WERI-Rb-1 (cell line): ENCODE results near the gene LNP1.
A peak's percentile ranks its signal among the peaks of the same experiment; 100 is the strongest.

Experiments used
- DNase-seq: peaks from one replicate; pipeline ENCODE4 v3.0.0-alpha.2; 2020
- H3K27ac ChIP-seq: fragments of 250-450 bp; sonication (Bioruptor Pico); 2 replicates; pipeline ENCODE4 v1.5.1; 2020; ENCODE audit warnings: mild to moderate bottlenecking, moderate library complexity
- H3K27me3 ChIP-seq: fragments of 250-450 bp; sonication (Bioruptor Pico); 2 replicates; pipeline ENCODE4 v1.5.1; 2021; ENCODE audit warnings: mild to moderate bottlenecking, low read depth, moderate library complexity; ENCODE audit not compliant: insufficient read depth, severe bottlenecking
- H3K36me3 ChIP-seq: fragments of 250-450 bp; sonication (Bioruptor Pico); 2 replicates; pipeline ENCODE4 v1.5.1; 2020; ENCODE audit warnings: mild to moderate bottlenecking, moderate library complexity
- H3K4me3 ChIP-seq: 2 replicates; pipeline ENCODE4 v1.5.1; 2011; ENCODE audit warnings: low read depth, mild to moderate bottlenecking, control low read depth, low read length
- H3K9me3 ChIP-seq: fragments of 250-450 bp; sonication (Bioruptor Pico); 2 replicates; pipeline ENCODE4 v1.5.1; 2021; ENCODE audit warnings: mild to moderate bottlenecking, moderate library complexity; ENCODE audit not compliant: severe bottlenecking
- TF ChIP-seq, protein P1 (sequence below): IDR thresholded peaks from 2 replicates; pipeline ENCODE4 v1.5.1; 2011; ENCODE audit warnings: low read depth, mild to moderate bottlenecking, control low read depth, inconsistent platforms, low read length

The LNP1 gene

DNA sequence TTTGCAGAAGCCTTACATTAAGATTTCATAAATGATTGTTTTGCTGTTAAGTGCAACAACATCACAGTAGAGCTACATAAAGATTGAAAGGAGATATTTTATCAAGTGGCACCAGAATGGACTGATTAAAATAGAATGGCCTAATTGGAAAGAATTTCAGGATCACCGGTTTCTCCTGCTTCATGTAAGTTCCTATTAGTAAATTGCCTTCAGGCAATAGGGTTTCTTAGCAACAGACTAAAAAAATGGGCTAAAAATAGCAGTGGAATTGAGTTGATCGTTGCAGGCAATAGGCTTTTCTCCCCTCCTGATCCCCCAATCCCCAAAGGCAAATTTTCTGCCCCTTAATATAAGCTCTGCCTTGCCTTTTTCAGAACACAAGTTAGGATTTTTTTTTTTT, 917 bp downstream of the LNP1 start:
- TF ChIP-seq, protein P1, sequence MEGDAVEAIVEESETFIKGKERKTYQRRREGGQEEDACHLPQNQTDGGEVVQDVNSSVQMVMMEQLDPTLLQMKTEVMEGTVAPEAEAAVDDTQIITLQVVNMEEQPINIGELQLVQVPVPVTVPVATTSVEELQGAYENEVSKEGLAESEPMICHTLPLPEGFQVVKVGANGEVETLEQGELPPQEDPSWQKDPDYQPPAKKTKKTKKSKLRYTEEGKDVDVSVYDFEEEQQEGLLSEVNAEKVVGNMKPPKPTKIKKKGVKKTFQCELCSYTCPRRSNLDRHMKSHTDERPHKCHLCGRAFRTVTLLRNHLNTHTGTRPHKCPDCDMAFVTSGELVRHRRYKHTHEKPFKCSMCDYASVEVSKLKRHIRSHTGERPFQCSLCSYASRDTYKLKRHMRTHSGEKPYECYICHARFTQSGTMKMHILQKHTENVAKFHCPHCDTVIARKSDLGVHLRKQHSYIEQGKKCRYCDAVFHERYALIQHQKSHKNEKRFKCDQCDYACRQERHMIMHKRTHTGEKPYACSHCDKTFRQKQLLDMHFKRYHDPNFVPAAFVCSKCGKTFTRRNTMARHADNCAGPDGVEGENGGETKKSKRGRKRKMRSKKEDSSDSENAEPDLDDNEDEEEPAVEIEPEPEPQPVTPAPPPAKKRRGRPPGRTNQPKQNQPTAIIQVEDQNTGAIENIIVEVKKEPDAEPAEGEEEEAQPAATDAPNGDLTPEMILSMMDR: no peak
- H3K4me3 ChIP-seq: peak overlapping the region; percentile 93
- peaks cover 7% of the 10 kb centered on the region; the same call in 1 of the 2 replicates for H3K36me3 ChIP-seq
- no peak for DNase-seq
- peak overlapping the region; percentile 92 for H3K27ac ChIP-seq
- H3K9me3 ChIP-seq: no peaks in the 10 kb centered on the region
- H3K27me3 ChIP-seq: no peaks in the 10 kb centered on the region

DNA sequence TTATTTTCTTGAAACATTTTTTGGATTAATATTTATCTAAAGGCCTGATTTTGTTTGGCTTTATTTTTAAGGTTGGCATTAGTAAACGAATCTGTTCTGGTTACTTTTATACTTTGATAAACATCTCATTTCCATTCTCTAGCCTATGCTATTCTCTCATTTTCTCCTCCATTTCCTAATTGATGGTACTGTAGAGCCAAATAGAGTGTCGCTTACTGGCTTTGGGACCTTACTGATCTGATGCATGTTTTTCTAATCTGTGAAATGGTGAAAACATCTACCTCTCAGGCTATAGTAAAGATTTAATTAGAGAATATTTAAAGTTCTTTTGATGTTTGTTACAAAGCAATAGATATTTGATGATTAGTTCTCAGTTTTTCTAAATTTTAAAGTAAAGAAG, 1.6 kb downstream of the LNP1 start:
- Histone ChIP-seq H3K4me3 (peak overlapping the region; percentile 93), H3K9me3 (no peaks in the 10 kb centered on the region), H3K27ac (peak overlapping the region; percentile 92), H3K27me3 (no peaks in the 10 kb centered on the region), H3K36me3 (peaks cover under 1% of the 10 kb centered on the region; the same call in 1 of the 2 replicates)
- DNase-seq: no peak
- TF ChIP-seq, protein P1: no peak

DNA sequence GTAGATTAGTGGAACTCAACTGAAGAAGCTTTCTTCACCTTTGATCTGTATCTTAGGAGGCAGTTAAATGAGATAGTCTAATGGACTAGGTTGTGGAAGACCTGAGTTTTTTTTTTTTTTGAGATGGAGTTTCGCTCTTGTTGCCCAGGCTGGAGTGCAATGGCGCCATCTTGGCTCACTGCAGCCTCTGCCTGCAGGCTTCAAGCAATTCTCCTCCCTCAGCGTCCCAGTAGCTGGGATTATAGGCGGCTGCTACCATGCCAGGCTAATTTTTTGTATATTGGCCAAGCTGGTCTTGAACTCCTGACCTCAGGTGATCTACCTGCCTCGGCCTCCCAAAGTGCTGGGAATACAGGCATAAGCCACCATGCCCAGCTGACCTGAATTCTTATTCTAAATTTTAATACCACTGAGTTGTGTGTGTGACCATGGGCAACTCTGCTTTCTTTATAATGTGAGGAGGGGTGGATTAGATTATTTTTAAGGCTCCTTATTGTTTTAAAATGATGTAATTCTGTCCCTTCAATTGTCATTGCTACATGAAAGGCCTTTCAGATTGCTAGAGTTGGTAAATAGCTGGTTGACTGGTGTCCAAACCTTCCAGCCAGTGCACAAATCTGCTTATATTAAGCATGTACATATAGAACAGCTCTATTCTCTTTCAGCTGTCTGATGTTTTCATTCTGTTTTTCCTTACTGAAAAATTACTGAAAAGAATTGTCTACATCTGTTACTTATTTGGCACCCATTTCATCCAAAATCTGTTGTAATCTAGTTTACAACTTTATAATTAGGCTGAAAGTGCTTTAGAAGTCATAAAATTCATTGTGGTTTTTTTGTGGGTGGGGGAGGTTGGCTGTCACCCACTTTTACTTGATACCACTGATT, 2.3 kb downstream of the LNP1 start:
- Histone ChIP-seq H3K27me3 (no peaks in the 10 kb centered on the region), H3K9me3 (no peaks in the 10 kb centered on the region), H3K4me3 (no peak overlapping the region; the same call in 1 of the 2 replicates), H3K27ac (no peak overlapping the region), H3K36me3 (no peaks in the 10 kb centered on the region; the same call in 1 of the 2 replicates)
- peak; percentile 39 for DNase-seq
- TF ChIP-seq, protein P1: 0 out of 2 replicates have a peak, but pooled peaks have one; percentile 20

DNA sequence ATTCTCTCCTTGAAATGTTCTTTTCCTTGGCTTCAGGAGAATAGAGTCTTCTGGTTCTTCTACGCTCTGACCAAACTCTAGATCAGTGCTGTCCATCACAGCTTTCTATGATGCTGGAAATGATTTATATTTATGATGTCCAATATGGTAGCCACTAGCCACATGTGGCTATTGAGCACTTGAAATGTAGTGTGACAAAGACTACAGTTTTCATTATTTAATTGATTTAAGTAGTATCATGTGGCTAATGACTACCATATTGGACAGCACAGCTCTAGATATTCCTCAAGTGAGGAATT, 2.9 kb downstream of the LNP1 start:
- no peaks in the 10 kb centered on the region for H3K27me3 ChIP-seq
- TF ChIP-seq, protein P1: no peak
- no peak overlapping the region for H3K4me3 ChIP-seq
- no peak overlapping the region for H3K27ac ChIP-seq
- H3K9me3 ChIP-seq: no peaks in the 10 kb centered on the region
- H3K36me3 ChIP-seq: no peaks in the 10 kb centered on the region; the same call in 1 of the 2 replicates
- no peak for DNase-seq

DNA sequence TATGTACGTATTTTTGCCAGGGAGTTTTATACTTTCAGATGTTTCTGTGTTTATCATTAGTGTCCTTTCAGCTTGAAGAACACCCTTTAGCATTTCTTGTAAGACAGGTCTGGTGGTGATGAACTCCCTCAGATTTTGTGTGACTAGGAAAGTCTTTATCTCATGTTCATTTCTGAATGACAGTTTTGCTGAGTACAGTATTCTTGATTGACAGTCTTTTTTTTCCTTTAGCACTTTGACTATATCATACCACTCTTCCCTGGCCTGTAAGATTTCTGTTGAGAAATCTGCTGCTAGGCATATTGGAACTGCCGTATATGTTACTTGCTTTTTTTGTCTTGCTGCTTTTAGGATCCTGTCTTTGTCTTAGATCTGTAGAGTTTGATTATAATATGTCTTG, 5.8 kb downstream of the LNP1 start:
- TF ChIP-seq, protein P1: no peak
- no peaks in the 10 kb centered on the region; the same call in 1 of the 2 replicates for H3K36me3 ChIP-seq
- H3K4me3 ChIP-seq: no peak overlapping the region
- DNase-seq: no peak
- no peak overlapping the region for H3K27ac ChIP-seq
- no peaks in the 10 kb centered on the region for H3K27me3 ChIP-seq
- H3K9me3 ChIP-seq: no peaks in the 10 kb centered on the region
